CD14-positive monocyte (primary cell): ENCODE measurements around the gene NTRK3. TPM values are rescaled to one million over a fixed set of nuclear protein-coding genes. Genes with fewer than 3 reads are reported as not detected.

Experiments
- DNase-seq, 3 donors: peaks; one replicate each; pipeline ENCODE4 v3.0.0-alpha.2; 2011 to 2022
- H2AFZ ChIP-seq: 2 replicates; pipeline ENCODE4 v1.6.0; 2012; ENCODE audit warnings: mild to moderate bottlenecking, low read depth, low read length, inconsistent platforms; ENCODE audit not compliant: insufficient read depth, poor library complexity, severe bottlenecking
- H3K27ac ChIP-seq, 2 donors: 1 replicate in 1 of 2; 2 replicates in 1 of 2; pipeline ENCODE4 v1.5.1; 2012 to 2013; ENCODE audit warnings: low read length in 2 of 2, control low read depth in 1 of 2, inconsistent platforms in 1 of 2, low read depth in 1 of 2, mild to moderate bottlenecking in 1 of 2
- H3K27me3 ChIP-seq, 2 donors: one replicate each; pipeline versions ENCODE4 v1.6.0 to v1.6.1; 2011 to 2013; ENCODE audit warnings: low read length in 2 of 2; ENCODE audit not compliant: control insufficient read depth in 2 of 2, insufficient read depth in 2 of 2
- H3K36me3 ChIP-seq, 2 donors: replicated peaks in 1 of 2; 1 replicate in 1 of 2; 2 replicates in 1 of 2; pipeline versions ENCODE4 v1.5.1 to v1.6.1; 2012 to 2013; ENCODE audit warnings: low read length in 2 of 2, control low read depth in 1 of 2, inconsistent platforms in 1 of 2, mild to moderate bottlenecking in 1 of 2; ENCODE audit not compliant: insufficient read depth in 2 of 2, control insufficient read depth in 1 of 2
- H3K4me1 ChIP-seq, 2 donors: 1 replicate in 1 of 2; 2 replicates in 1 of 2; pipeline versions ENCODE4 v1.5.1 to v1.6.1; 2012 to 2013; ENCODE audit warnings: low read length in 2 of 2, control low read depth in 1 of 2, inconsistent platforms in 1 of 2, mild to moderate bottlenecking in 1 of 2, moderate library complexity in 1 of 2; ENCODE audit not compliant: insufficient read depth in 2 of 2, control insufficient read depth in 1 of 2
- H3K4me2 ChIP-seq: replicated peaks from 2 replicates; pipeline ENCODE3; 2012; ENCODE audit warnings: low read length, moderate library complexity, mild to moderate bottlenecking; ENCODE audit not compliant: poor library complexity, severe bottlenecking; ENCODE audit errors: extremely low read depth
- H3K4me3 ChIP-seq, 3 experiments: fragments of 200-600 bp in 1 of 3; sonication (generic) in 1 of 3; replicated peaks in 1 of 3; 1 replicate in 2 of 3; 2 replicates in 1 of 3; pipeline ENCODE4 v1.5.1; 2011 to 2013; ENCODE audit warnings: low read length in 3 of 3, mild to moderate bottlenecking in 3 of 3, control low read depth in 2 of 3, low read depth in 2 of 3, inconsistent platforms in 1 of 3, moderate library complexity in 1 of 3
- H3K79me2 ChIP-seq: 2 replicates; pipeline ENCODE4 v1.6.0; 2012; ENCODE audit warnings: mild to moderate bottlenecking, control low read depth, inconsistent platforms, low read length, moderate library complexity; ENCODE audit not compliant: insufficient read depth
- H3K9ac ChIP-seq: 2 replicates; pipeline ENCODE4 v1.6.0; 2017; ENCODE audit warnings: low read length, mild to moderate bottlenecking; ENCODE audit not compliant: insufficient read depth, poor library complexity, severe bottlenecking
- H3K9me3 ChIP-seq, 2 donors: replicated peaks in 1 of 2; 1 replicate in 1 of 2; 2 replicates in 1 of 2; pipeline versions ENCODE4 v1.5.1 to v1.6.1; 2012 to 2013; ENCODE audit warnings: low read length in 2 of 2, control low read depth in 1 of 2; ENCODE audit not compliant: control insufficient read depth in 1 of 2, insufficient read depth in 1 of 2
- H4K20me1 ChIP-seq: 2 replicates; pipeline ENCODE4 v1.6.0; 2012; ENCODE audit warnings: mild to moderate bottlenecking, low read length, control low read depth, moderate library complexity; ENCODE audit not compliant: insufficient read depth
- H3K27ac Mint-ChIP-seq, 7 donors: one replicate each; pipeline ENCODE4 v1.8.0; 2020; ENCODE audit warnings: mild to moderate bottlenecking in 7 of 7, mixed read lengths in 7 of 7, moderate library complexity in 6 of 7, inconsistent platforms in 2 of 7
- H3K27me3 Mint-ChIP-seq, 3 donors: one replicate each; pipeline ENCODE4 v1.8.0; 2021 to 2022; ENCODE audit warnings: low read depth in 3 of 3, mild to moderate bottlenecking in 3 of 3, mixed read lengths in 3 of 3, moderate library complexity in 3 of 3, inconsistent platforms in 1 of 3
- H3K36me3 Mint-ChIP-seq, 2 donors: one replicate each; pipeline ENCODE4 v1.8.0; 2020; ENCODE audit warnings: mixed read lengths in 2 of 2, inconsistent platforms in 1 of 2, mild to moderate bottlenecking in 1 of 2
- H3K4me1 Mint-ChIP-seq: one replicate; pipeline ENCODE4 v1.8.0; 2020; ENCODE audit warnings: mild to moderate bottlenecking, mixed read lengths
- H3K4me3 Mint-ChIP-seq, 2 donors: one replicate each; pipeline ENCODE4 v1.8.0; 2020; ENCODE audit warnings: mild to moderate bottlenecking in 2 of 2, mixed read lengths in 2 of 2, moderate library complexity in 1 of 2
- H3K9me3 Mint-ChIP-seq, 7 donors: one replicate each; pipeline ENCODE4 v1.8.0; 2020 to 2022; ENCODE audit warnings: mixed read lengths in 7 of 7, mild to moderate bottlenecking in 6 of 7, moderate library complexity in 6 of 7, inconsistent platforms in 2 of 7
- CTCF ChIP-seq: fragments of 200-600 bp; IDR thresholded peaks from one replicate; pipeline ENCODE4 v1.8.0; 2022; ENCODE audit warnings: antibody characterized with exemption, mild to moderate bottlenecking
- WGBS: methylation state at CpG from one replicate; pipeline ENCODE4 v1.1.5; 2013; ENCODE audit warnings: missing lambda C conversion rate; ENCODE audit not compliant: insufficient coverage; 5-methylcytosine and 5-hydroxymethylcytosine counted together
- intact Hi-C, 2 donors: fragments of 100-400 bp; cut with micrococcal nuclease; formaldehyde crosslinking; loops; one replicate each; pipeline versions ENCODE4 v1.15.0 to v1.15.1; 2023
- polyA plus RNA-seq, 3 donors: library from polyadenylated mRNA; depleted of rRNA in 1 of 3; unstranded in 2 of 3; stranded (reverse) in 1 of 3; fragments of 300-500 nt in 2 of 3; fragments of >200 nt in 1 of 3; fragmentation: Illumina TruSeq in 2 of 3; gene quantifications; 1 replicate in 2 of 3; 2 replicates in 1 of 3; pipeline ENCODE4 v1.2.3, GENCODE V29; 2012 to 2021

The NTRK3 gene
- polyA plus RNA-seq, 3 donors = not detected

- peaks cover 0 to 10% (median 2%) of the 10 kb centered on the region in 7 donors for H3K9me3 Mint-ChIP-seq
- intact Hi-C loops = no loop called here
- H3K9me3 ChIP-seq = no peaks in the 10 kb centered on the region
- 88% methylated on average over 2 of the region's 6 CpGs for WGBS
- no peak overlapping the region for H3K27ac ChIP-seq
- H3K9ac ChIP-seq = no peak overlapping the region
- H3K27me3 ChIP-seq = no peaks in the 10 kb centered on the region
- no peak overlapping the region for H3K27ac Mint-ChIP-seq
- peaks cover 0 to 3% (median 1%) of the 10 kb centered on the region in 3 donors for H3K27me3 Mint-ChIP-seq
- H4K20me1 ChIP-seq = no peaks in the 10 kb centered on the region
- H2AFZ ChIP-seq = no peak overlapping the region
- no peak for DNase-seq
- no peaks in the 10 kb centered on the region for H3K4me1 ChIP-seq
- no peaks in the 10 kb centered on the region for H3K4me1 Mint-ChIP-seq
- no peaks in the 10 kb centered on the region for H3K36me3 ChIP-seq
- no peaks in the 10 kb centered on the region for H3K79me2 ChIP-seq
- no peak for TF ChIP-seq CTCF
- no peak overlapping the region for H3K4me2 ChIP-seq
- H3K4me3 ChIP-seq = no peak overlapping the region
- H3K4me3 Mint-ChIP-seq = no peak overlapping the region
- H3K36me3 Mint-ChIP-seq = no peaks in the 10 kb centered on the region
These were observed 181.4 kb downstream of the NTRK3 start for GRCh38 chr15:88075102-88075501.

- Histone ChIP-seq H3K27me3 (no peaks in the 10 kb centered on the region), H3K36me3 (no peaks in the 10 kb centered on the region), H3K4me2 (no peak overlapping the region), H3K4me1 (no peaks in the 10 kb centered on the region), H3K9ac (no peak overlapping the region), H3K4me3 (no peak overlapping the region), H3K27ac (no peak overlapping the region), H3K9me3 (no peaks in the 10 kb centered on the region), H4K20me1 (no peaks in the 10 kb centered on the region), H3K79me2 (no peaks in the 10 kb centered on the region), H2AFZ (no peak overlapping the region)
- Mint-ChIP-seq H3K9me3 (peaks cover 2 to 10% (median 3%) of the 10 kb centered on the region in 7 donors), H3K27ac (no peak overlapping the region), H3K4me1 (no peaks in the 10 kb centered on the region), H3K27me3 (peaks cover 0 to 3% (median 1%) of the 10 kb centered on the region in 3 donors), H3K4me3 (no peak overlapping the region), H3K36me3 (no peaks in the 10 kb centered on the region)
- intact Hi-C loops = no loop called here
- TF ChIP-seq CTCF = no peak
- WGBS = 89% methylated on average over 2 of the region's 5 CpGs
- no peak for DNase-seq
These were observed 182.2 kb downstream of the NTRK3 start for GRCh38 chr15:88074386-88074785.
